ENCODE results near the gene ANKS1B.

Gene ANKS1B

DNA sequence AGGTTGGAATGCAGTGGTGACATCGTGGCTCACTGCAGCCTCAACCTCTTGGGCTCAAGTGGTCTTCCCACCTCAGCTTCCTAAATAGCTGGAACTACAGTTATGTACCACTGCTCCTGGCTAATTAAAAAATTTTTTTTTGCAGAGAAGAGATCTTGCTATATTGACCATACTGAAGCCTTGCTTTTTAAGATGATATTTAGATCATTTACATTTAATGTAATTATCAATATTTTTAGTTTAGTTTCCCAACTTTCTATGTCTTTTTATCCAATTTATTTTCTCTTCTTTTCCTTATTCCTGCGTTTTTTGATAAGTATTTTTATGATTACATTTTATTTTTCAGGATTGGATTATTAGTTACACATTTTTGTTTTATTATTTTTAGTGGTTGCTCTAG lies 999.6 kb downstream of the ANKS1B start:
- TF ChIP-seq, protein P1, sequence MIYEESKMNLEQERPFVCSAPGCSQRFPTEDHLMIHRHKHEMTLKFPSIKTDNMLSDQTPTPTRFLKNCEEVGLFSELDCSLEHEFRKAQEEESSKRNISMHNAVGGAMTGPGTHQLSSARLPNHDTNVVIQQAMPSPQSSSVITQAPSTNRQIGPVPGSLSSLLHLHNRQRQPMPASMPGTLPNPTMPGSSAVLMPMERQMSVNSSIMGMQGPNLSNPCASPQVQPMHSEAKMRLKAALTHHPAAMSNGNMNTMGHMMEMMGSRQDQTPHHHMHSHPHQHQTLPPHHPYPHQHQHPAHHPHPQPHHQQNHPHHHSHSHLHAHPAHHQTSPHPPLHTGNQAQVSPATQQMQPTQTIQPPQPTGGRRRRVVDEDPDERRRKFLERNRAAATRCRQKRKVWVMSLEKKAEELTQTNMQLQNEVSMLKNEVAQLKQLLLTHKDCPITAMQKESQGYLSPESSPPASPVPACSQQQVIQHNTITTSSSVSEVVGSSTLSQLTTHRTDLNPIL (CRISPR knock-in tag; IDR thresholded peaks at IDR 0.05; ENCODE audit: low read depth), result no peak
- no peak for TF ChIP-seq BACH2 (CRISPR knock-in tag; IDR thresholded peaks at IDR 0.05; ENCODE audit: borderline replicate concordance)
- no peak for TF ChIP-seq ESRRG (CRISPR knock-in tag; IDR thresholded peaks at IDR 0.05)
- TF ChIP-seq ZNF8 (CRISPR knock-in tag; IDR thresholded peaks at IDR 0.05), result no peak
- no peak for TF ChIP-seq CSRNP3 (CRISPR knock-in tag; IDR thresholded peaks at IDR 0.05)
- no peak for TF ChIP-seq ZNF70 (CRISPR knock-in tag; IDR thresholded peaks at IDR 0.05)
- no peak for TF ChIP-seq ISL1 (CRISPR knock-in tag; IDR thresholded peaks at IDR 0.05)
- no peak for TF ChIP-seq POU6F1 (CRISPR knock-in tag; IDR thresholded peaks at IDR 0.05; ENCODE audit: borderline replicate concordance, low read depth)
- TF ChIP-seq GLIS3 (CRISPR knock-in tag; IDR thresholded peaks at IDR 0.05), result no peak
- no peak for TF ChIP-seq ZNF565 (CRISPR knock-in tag; conservative IDR thresholded peaks at IDR 0.05; ENCODE audit: low read depth)
- TF ChIP-seq PATZ1 (CRISPR knock-in tag; IDR thresholded peaks at IDR 0.05; ENCODE audit: borderline replicate concordance), result no peak
- TF ChIP-seq RARB (CRISPR knock-in tag; IDR thresholded peaks at IDR 0.05), result no peak
- TF ChIP-seq SNAI2 (CRISPR knock-in tag; IDR thresholded peaks at IDR 0.05), result no peak
- TF ChIP-seq ZFP30 (CRISPR knock-in tag; IDR thresholded peaks at IDR 0.05), result no peak
- TF ChIP-seq PPARA (CRISPR knock-in tag; IDR thresholded peaks at IDR 0.05; ENCODE audit: borderline replicate concordance), result no peak
- TF ChIP-seq TSHZ2 (CRISPR knock-in tag; IDR thresholded peaks at IDR 0.05), result no peak
- TF ChIP-seq ZC3H10 (CRISPR knock-in tag; IDR thresholded peaks at IDR 0.05), result no peak
- no peak for TF ChIP-seq OSR1 (CRISPR knock-in tag; IDR thresholded peaks at IDR 0.05)
- TF ChIP-seq TOX (CRISPR knock-in tag; IDR thresholded peaks at IDR 0.05; ENCODE audit: borderline replicate concordance), result no peak
- ATAC-seq, result no peak

- TF ChIP-seq, protein P1 (CRISPR knock-in tag; IDR thresholded peaks at IDR 0.05; ENCODE audit: low read depth), result no peak
- TF ChIP-seq ZNF70 (CRISPR knock-in tag; IDR thresholded peaks at IDR 0.05) (peak; percentile 26; the same call in 1 of the 2 replicates), ZNF8 (CRISPR knock-in tag; IDR thresholded peaks at IDR 0.05) (no peak), TSHZ2 (CRISPR knock-in tag; IDR thresholded peaks at IDR 0.05) (no peak)
- no peak for ATAC-seq
Observed at GRCh38 chr12:98983647-98984046, 1001.1 kb downstream of the ANKS1B start.
